Type B pancreatic cell (in vitro differentiated cells): ENCODE results near the gene DACT3. TPM values are rescaled to one million over a fixed set of nuclear protein-coding genes. Genes with fewer than 3 reads are reported as not detected.

Experiments used
- DNase-seq: peaks from one replicate; pipeline ENCODE4 v3.0.0; 2021; ENCODE audit warnings: mixed read lengths; ENCODE audit not compliant: unreplicated experiment; ENCODE audit errors: extremely low spot score
- H3K27ac Mint-ChIP-seq: 2 replicates; pipeline ENCODE4 v1.8.0; 2021; ENCODE audit warnings: mild to moderate bottlenecking, mixed read lengths
- H3K27me3 Mint-ChIP-seq: 2 replicates; pipeline ENCODE4 v1.8.0; 2021; ENCODE audit warnings: mixed read lengths
- H3K36me3 Mint-ChIP-seq: 2 replicates; pipeline ENCODE4 v1.8.0; 2021; ENCODE audit warnings: mixed read lengths
- H3K4me1 Mint-ChIP-seq: one replicate; pipeline ENCODE4 v1.8.0; 2021; ENCODE audit warnings: mixed read lengths; ENCODE audit not compliant: unreplicated experiment
- H3K4me3 Mint-ChIP-seq: 2 replicates; pipeline ENCODE4 v1.8.0; 2021; ENCODE audit warnings: mild to moderate bottlenecking, mixed read lengths
- H3K9me3 Mint-ChIP-seq: 2 replicates; pipeline ENCODE4 v1.8.0; 2021; ENCODE audit warnings: mixed read lengths
- long read RNA-seq: library from polyadenylated mRNA; unstranded; transcript quantifications from one replicate; pipeline ENCODE4 v2.0.0, GENCODE V29; 2020
- total RNA-seq: library from RNA; stranded (reverse); gene quantifications from 2 replicates; pipeline ENCODE4 v1.2.1, GENCODE V29; 2021; ENCODE audit warnings: low replicate concordance
- TF ChIP-seq, protein P1 (sequence below): fragments of 200-600 bp; sonication (generic); conservative IDR thresholded peaks from 2 replicates; pipeline ENCODE4 v1.5.0; 2021; ENCODE audit warnings: antibody characterized with exemption, mild to moderate bottlenecking

Gene DACT3
- total RNA-seq: 1.3 and 24.5 TPM in 2 replicates
- long read RNA-seq: 0 reads

GRCh38 chr19:46661020-46661731 is at the start of gene DACT3:
Gene DACT3, minus strand, starts transcription at chr19:46661182. Its CDS starts 118 bp downstream, at chr19:46661064.
- Mint-ChIP-seq H3K4me3 (peak within 1 kb of the TSS; percentile 95), H3K27me3 (peaks cover 28% of the 10 kb centered on the region), H3K4me1 (peaks cover 19% of the 10 kb centered on the region), H3K27ac (peak within 1 kb of the TSS; percentile 92), H3K36me3 (peaks cover 4% of the 10 kb centered on the region), H3K9me3 (no peaks in the 10 kb centered on the region)
- TF ChIP-seq, protein P1, sequence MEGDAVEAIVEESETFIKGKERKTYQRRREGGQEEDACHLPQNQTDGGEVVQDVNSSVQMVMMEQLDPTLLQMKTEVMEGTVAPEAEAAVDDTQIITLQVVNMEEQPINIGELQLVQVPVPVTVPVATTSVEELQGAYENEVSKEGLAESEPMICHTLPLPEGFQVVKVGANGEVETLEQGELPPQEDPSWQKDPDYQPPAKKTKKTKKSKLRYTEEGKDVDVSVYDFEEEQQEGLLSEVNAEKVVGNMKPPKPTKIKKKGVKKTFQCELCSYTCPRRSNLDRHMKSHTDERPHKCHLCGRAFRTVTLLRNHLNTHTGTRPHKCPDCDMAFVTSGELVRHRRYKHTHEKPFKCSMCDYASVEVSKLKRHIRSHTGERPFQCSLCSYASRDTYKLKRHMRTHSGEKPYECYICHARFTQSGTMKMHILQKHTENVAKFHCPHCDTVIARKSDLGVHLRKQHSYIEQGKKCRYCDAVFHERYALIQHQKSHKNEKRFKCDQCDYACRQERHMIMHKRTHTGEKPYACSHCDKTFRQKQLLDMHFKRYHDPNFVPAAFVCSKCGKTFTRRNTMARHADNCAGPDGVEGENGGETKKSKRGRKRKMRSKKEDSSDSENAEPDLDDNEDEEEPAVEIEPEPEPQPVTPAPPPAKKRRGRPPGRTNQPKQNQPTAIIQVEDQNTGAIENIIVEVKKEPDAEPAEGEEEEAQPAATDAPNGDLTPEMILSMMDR: no peak
- peak; percentile 100 for DNase-seq

DNA sequence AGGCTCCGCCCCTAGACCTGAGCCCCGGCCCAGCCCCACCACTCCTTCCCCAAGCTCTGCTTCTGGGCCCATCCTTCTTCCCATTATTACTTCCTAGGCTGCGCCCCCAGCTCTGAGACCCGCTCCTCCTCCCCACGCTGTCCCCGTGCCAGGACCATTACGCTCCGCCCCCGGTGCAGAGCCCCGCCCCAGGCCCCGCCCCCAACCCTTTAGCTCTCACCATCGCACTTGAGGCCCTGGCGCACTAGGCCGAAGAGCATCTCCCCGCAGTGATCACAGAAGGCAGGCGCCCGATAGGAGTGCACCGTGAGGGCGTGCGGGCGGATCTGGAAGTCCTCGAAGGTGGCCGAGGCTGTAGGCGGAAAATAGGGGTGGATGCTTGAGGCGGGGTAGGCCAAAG is 49.7 kb upstream of the DACT3 start:
- TF ChIP-seq, protein P1: no peak
- no peaks in the 10 kb centered on the region for H3K27me3 Mint-ChIP-seq
- no peak overlapping the region for H3K27ac Mint-ChIP-seq
- peaks cover 13% of the 10 kb centered on the region for H3K4me1 Mint-ChIP-seq
- H3K9me3 Mint-ChIP-seq: no peaks in the 10 kb centered on the region
- DNase-seq: no peak
- no peak overlapping the region for H3K4me3 Mint-ChIP-seq
- H3K36me3 Mint-ChIP-seq: peaks cover 4% of the 10 kb centered on the region

DNA sequence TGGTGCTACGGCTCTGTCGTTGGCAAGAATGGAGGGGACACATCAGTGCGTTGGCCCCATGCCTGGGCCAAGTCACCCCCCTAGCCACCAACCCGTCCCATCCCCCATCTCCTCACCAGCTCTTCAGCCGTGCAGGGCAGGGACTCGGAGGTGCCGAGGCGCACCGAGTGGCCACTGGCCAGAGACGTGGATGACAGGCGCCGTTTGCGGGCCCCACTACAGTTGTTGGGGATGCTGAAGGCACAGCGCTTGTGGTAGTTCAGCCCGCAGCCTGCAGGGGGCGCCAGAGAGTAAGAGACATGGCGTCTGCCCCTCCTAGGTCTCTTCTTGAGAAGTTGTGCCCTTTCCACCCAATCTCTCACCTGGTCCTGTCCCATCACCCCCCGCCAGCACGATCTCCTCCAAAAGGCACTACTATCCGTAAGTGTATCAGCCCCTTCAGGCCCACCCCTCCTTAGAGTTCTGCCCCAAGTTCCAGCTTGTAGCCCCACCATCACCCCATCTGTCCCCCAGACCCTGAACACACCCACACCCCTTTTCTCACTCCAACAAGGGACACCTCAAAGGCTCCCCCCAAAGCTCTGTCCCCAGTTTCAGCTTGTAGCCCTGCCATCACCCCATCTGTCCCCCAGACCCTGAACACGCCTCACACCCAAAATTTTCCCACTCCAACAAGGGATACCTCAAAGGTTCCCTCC is 43.5 kb upstream of the DACT3 start:
- no peaks in the 10 kb centered on the region for H3K27me3 Mint-ChIP-seq
- H3K4me3 Mint-ChIP-seq: no peak overlapping the region
- H3K36me3 Mint-ChIP-seq: peaks cover 9% of the 10 kb centered on the region
- TF ChIP-seq, protein P1: peak; percentile 90
- no peak overlapping the region for H3K27ac Mint-ChIP-seq
- DNase-seq: no peak
- H3K9me3 Mint-ChIP-seq: no peaks in the 10 kb centered on the region
- H3K4me1 Mint-ChIP-seq: no peaks in the 10 kb centered on the region

DNA sequence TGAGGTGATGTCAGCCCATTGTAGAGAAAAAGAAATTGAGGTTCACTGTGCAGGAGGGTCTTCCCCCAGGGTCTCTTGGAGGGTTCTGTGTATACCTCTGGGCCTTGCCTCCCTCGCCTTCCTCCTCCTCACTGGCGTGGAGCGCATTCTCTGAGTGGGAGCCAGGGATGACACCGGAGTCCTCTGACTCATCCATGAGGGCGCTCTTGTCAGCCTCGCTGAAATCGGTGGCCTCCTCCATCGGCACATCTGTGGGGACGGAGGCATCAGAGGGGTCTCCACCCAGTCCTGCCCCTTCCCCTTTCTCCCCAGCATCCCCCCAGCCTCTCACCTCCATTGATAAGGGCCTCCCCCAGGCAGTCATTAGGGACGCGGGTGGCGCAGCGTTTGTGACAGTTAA is 39.7 kb upstream of the DACT3 start:
- Mint-ChIP-seq H3K9me3 (no peaks in the 10 kb centered on the region), H3K4me1 (peaks cover 4% of the 10 kb centered on the region), H3K27ac (no peak overlapping the region), H3K27me3 (no peaks in the 10 kb centered on the region), H3K4me3 (no peak overlapping the region), H3K36me3 (peaks cover 18% of the 10 kb centered on the region)
- DNase-seq: no peak
- TF ChIP-seq, protein P1: no peak

- no peak for DNase-seq
- Mint-ChIP-seq H3K4me3 (no peak overlapping the region), H3K36me3 (peaks cover 13% of the 10 kb centered on the region), H3K9me3 (no peaks in the 10 kb centered on the region), H3K4me1 (peaks cover 4% of the 10 kb centered on the region), H3K27ac (no peak overlapping the region), H3K27me3 (no peaks in the 10 kb centered on the region)
- TF ChIP-seq, protein P1: no peak
Measured at GRCh38 chr19:46698395-46699321, 37.7 kb upstream of the DACT3 start.
